Left kidney (tissue), 2 donors: ENCODE measurements around the gene WBP2NL. TPM values are rescaled to one million over a fixed set of nuclear protein-coding genes. Genes with fewer than 3 reads are reported as not detected.
A peak's percentile ranks its signal among the peaks of the same experiment; 100 is the strongest.

Experiments used
- DNase-seq: peaks from one replicate; pipeline ENCODE4 v3.0.0-alpha.2; 2013
- polyA plus RNA-seq: library from polyadenylated mRNA; unstranded; fragments of 120-200 nt; gene quantifications from one replicate; pipeline ENCODE4 v1.2.1, GENCODE V29; 2013; ENCODE audit not compliant: insufficient read length

The WBP2NL gene
- polyA plus RNA-seq, 1 donor: 8.4 TPM

DNA sequence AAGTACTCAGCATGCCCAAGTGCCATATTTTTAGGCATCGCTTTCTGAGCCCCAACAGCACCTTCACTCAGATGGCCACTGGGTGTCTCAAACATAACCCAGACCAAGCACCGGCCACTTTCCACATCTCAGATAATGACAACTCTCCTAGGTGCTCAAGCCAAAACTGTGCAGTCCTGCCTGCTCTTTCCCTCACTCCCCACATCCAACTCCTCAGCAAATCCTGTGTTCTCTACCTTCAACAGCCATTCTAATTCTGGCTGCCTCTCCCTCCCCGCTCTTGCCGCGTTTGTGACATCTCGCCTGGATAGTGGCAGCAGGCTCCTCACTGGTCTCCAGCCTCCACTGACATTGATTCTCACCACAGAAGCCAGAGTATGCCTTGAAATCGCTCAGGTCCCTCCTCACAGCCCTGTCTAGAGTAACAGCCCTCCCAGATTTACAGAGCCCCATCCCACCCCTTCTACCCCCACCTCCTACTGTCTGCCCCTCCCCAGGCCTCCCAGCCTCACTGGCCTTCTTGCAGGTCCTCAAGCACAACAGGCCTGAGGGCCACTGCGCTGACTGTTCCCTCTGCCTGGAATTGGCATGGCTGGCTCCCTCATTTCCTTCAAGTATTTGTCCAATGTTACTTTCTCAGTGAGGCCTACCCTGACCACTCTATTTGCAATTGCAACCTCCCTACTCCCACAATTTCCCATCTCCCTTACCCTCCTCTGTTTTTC, 74.2 kb downstream of the WBP2NL start:
- no peak for DNase-seq

GRCh38 chr22:42073621-42074041, 75.0 kb downstream of the WBP2NL start:
- no peak for DNase-seq

- DNase-seq: peak; percentile 36
Measured at GRCh38 chr22:42074132-42074811, 75.7 kb downstream of the WBP2NL start, which contains the start of gene PHETA2. TSS of gene PHETA2 (plus strand) at chr22:42074248. CDS start at chr22:42077294, 3,046 bp downstream.

DNA sequence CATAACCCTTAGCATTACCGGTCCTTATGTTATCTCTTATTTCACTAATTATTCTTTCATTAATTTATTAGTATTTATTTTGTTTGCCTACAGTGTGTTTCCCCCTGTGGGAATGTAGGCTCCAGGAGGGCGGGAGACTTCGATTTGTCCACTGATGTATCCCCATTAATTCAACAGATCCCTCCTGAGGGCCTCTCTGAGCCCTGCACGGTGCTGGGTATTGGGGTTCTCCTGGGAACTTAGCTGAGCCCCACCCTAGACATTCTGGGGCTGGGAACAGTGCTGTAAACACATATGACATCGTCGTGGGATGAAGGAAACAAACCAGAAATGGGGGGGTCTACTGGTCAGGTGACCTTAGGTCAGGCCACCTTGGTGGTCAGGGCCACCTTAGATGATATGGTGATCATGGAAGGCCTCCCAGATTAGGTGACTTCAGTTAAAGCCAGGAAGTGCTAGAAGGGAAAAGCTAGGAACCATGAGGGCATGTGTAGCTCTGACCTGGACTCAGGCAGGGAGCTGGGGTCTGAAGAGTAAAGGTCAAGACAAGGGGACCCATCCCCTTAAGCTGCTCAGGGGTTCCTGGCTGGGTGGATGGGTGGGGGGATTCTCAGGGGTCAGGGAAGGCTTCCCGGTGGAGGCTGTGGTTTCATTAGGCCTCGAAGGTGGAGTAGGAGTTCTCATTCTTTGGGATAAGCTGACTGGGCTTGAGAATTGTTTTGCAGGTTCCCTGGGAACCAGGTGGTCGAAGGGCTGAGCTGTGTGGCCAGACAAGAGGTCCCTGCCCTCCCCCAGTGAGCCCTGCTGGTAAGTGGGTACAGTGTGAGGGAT, 76.5 kb downstream of the WBP2NL start:
- no peak for DNase-seq

DNA sequence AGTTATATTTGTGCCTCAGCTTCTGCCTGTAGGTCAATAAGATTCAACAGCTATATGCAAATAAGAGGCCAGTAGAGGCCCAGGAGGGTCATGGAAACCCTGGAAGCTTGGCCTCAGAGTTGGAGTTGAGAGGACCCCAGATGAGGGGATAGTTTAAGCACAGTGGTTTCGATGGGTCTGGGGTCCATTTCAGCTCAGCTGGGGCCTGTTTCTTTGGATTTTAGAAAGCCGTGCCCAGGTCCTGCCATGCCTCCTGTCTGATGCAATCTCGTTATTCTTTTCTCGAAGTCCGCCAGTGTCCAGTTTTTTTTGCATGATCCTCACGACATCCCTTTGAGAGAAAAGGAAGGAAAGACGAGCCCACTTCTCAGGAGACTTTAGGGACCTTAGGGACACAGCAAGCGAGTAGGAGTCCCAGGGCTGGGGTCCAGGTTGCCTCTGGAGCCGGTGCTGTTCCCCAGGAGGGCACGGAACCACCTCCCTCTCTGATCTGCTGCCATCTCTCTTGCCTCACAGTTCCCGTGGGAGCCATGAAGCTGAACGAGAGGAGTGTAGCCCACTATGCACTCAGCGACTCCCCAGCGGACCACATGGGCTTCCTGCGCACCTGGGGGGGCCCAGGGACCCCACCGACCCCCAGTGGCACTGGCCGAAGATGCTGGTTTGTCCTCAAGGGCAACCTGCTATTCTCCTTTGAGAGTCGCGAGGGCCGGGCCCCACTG, 78.3 kb downstream of the WBP2NL start:
- DNase-seq: no peak

GRCh38 chr22:42077486-42078125, 79.0 kb downstream of the WBP2NL start:
- no peak for DNase-seq

Other genes with a start within 250 kb of the WBP2NL start
- 10.1 TPM for gene CCDC134, start 198.1 kb upstream of the WBP2NL start, polyA plus RNA-seq
- gene SREBF2, start 165.7 kb upstream of the WBP2NL start, polyA plus RNA-seq: 86.7 TPM
- 0.38 TPM for gene SHISA8, start 83.7 kb upstream of the WBP2NL start, polyA plus RNA-seq
- 3.8 TPM for gene TNFRSF13C, start 72.0 kb upstream of the WBP2NL start, polyA plus RNA-seq
- 15.6 TPM for gene CENPM, start 51.6 kb upstream of the WBP2NL start, polyA plus RNA-seq
- 7.7 TPM for gene SEPTIN3, start 29.3 kb upstream of the WBP2NL start, polyA plus RNA-seq
- gene NAGA, start 72.0 kb downstream of the WBP2NL start, polyA plus RNA-seq: 27.3 TPM
- 10.0 TPM for gene PHETA2, start 75.5 kb downstream of the WBP2NL start, polyA plus RNA-seq
- gene SMDT1, start 80.9 kb downstream of the WBP2NL start, polyA plus RNA-seq: 90.7 TPM
- 112 TPM for gene NDUFA6, start 92.0 kb downstream of the WBP2NL start, polyA plus RNA-seq
- 6.2 TPM for gene CYP2D6, start 132.0 kb downstream of the WBP2NL start, polyA plus RNA-seq